Panc1 (cell line): ENCODE measurements around the gene BMP7. TPM values are rescaled to one million over a fixed set of nuclear protein-coding genes. Genes with fewer than 3 reads are reported as not detected.

Experiments
- ATAC-seq: fragments of 200-7000 bp; cut with Tn5 transposase; 2 replicates; pipeline ENCODE4 v1.9.1; 2020; ENCODE audit warnings: mild to moderate bottlenecking, moderate library complexity
- BruUV-seq: library from RNA; stranded (reverse); fragments of 400-500 nt; replicated peaks from 2 replicates; lab custom pipeline; 2021; lab: Mats Ljungman, UMichigan
- CTCF ChIA-PET: fragments of 300-600 bp; sonication (Branson Sonifier 250); formaldehyde crosslinking; loops from one replicate; lab custom pipeline; 2022; ENCODE audit warnings: antibody characterized with exemption; lab: Charles Lee
- POLR2A ChIA-PET: fragments of 300-600 bp; sonication (Branson Sonifier 250); formaldehyde crosslinking; loops from one replicate; lab custom pipeline; 2022; ENCODE audit warnings: antibody characterized with exemption; lab: Charles Lee
- DNase-seq: peaks from one replicate; pipeline ENCODE4 v3.0.0-alpha.2; 2010; ENCODE audit warnings: low read depth, low spot score
- H3K27ac ChIP-seq: 2 replicates; pipeline ENCODE4 v1.5.1; 2011; ENCODE audit warnings: mild to moderate bottlenecking, low read length, inconsistent platforms
- H3K27me3 ChIP-seq: fragments of 200-500 bp; sonication (Bioruptor generic); 2 replicates; pipeline ENCODE4 v1.6.0; 2014; ENCODE audit warnings: low read length, inconsistent platforms; ENCODE audit not compliant: control insufficient read depth, insufficient read depth
- H3K36me3 ChIP-seq: fragments of 200-500 bp; sonication (Bioruptor generic); 2 replicates; pipeline ENCODE4 v1.5.1; 2014; ENCODE audit warnings: inconsistent platforms, mild to moderate bottlenecking, low read length, moderate library complexity; ENCODE audit not compliant: control insufficient read depth, insufficient read depth
- H3K4me1 ChIP-seq: 2 replicates; pipeline ENCODE4 v1.5.1; 2011; ENCODE audit warnings: inconsistent platforms, mild to moderate bottlenecking, low read length, moderate library complexity; ENCODE audit not compliant: control insufficient read depth, insufficient read depth
- H3K4me3 ChIP-seq, 2 experiments: 2 replicates each; pipeline ENCODE4 v1.5.1; 2011 to 2012; ENCODE audit warnings: low read depth in 2 of 2, low read length in 2 of 2, mild to moderate bottlenecking in 2 of 2, inconsistent platforms in 1 of 2, moderate library complexity in 1 of 2
- H3K9me3 ChIP-seq: fragments of 200-500 bp; sonication (Bioruptor generic); 2 replicates; pipeline ENCODE4 v1.5.1; 2014; ENCODE audit warnings: low read depth, mild to moderate bottlenecking, inconsistent platforms, low read length, moderate library complexity; ENCODE audit not compliant: control insufficient read depth, insufficient read depth
- CTCF ChIP-seq: fragments of 450-650 bp; IDR thresholded peaks from 2 replicates; pipeline ENCODE4 v1.5.1; 2017; ENCODE audit warnings: mild to moderate bottlenecking
- POLR2AphosphoS5 ChIP-seq: IDR thresholded peaks from 2 replicates; pipeline ENCODE4 v1.6.1; 2012; ENCODE audit warnings: mild to moderate bottlenecking, low read depth, low read length, moderate library complexity
- REST ChIP-seq, 2 experiments: IDR thresholded peaks; 2 replicates each; pipeline ENCODE4 v1.6.1; 2011 to 2012; ENCODE audit warnings: low read depth in 2 of 2, control low read depth in 1 of 2, low read length in 1 of 2, mild to moderate bottlenecking in 1 of 2, moderate library complexity in 1 of 2; ENCODE audit not compliant: insufficient read depth in 1 of 2
- SIN3A ChIP-seq: IDR thresholded peaks from 2 replicates; pipeline ENCODE4 v1.6.1; 2012; ENCODE audit warnings: low read depth, mild to moderate bottlenecking, low read length, moderate library complexity, borderline replicate concordance; ENCODE audit not compliant: insufficient read depth
- TCF7L2 ChIP-seq: IDR thresholded peaks from 2 replicates; pipeline ENCODE4 v1.6.1; 2011; ENCODE audit warnings: mild to moderate bottlenecking, low read depth, low read length, inconsistent platforms
- in situ Hi-C: cut with HindIII; loops from 2 replicates; pipeline ENCODE4 v1.10.0; 2016; ENCODE audit warnings: low sequenced_read_pairs, low pct_unique_long_range_greater_than_20kb
- intact Hi-C: fragments of 100-400 bp; cut with micrococcal nuclease; formaldehyde crosslinking; loops from one replicate; pipeline ENCODE4 v1.10.0; 2022; ENCODE audit not compliant: unreplicated experiment
- total RNA-seq: library from RNA; stranded (reverse); gene quantifications from one replicate; pipeline ENCODE4 v1.2.1, GENCODE V29; 2021; ENCODE audit not compliant: unreplicated experiment

BMP7 gene
- total RNA-seq, 1 experiment from 2014 or later, result 11.5 TPM

DNA sequence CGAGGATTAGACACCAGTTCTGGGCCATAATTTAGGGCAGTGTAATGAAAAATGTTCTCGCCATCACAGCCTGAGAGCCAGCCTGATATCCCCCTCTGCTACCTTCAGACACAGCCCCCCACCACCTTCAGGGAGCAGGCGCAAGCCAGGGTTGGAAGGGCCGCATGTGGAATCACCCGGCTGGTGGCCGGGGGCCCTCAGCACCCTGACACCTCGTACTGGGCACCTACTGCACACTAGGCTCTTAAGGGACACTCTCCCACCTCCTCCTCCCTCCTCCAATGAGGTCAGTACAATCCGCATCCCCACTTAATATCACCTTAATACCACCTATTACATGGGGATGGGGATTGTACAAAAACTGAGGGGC lies 55.5 kb downstream of the BMP7 start:
- intact Hi-C loops, result no loop called here
- BruUV-seq, result no TSS peak
- H3K4me1 ChIP-seq, result peaks cover 12% of the 10 kb centered on the region
- TF ChIP-seq SIN3A (no peak), TCF7L2 (no peak), REST (IDR thresholded peaks at IDR 0.05; ENCODE audit: insufficient read depth in 1 of 2, low read depth in 2 of 2, low read length in 1 of 2) (no peak), CTCF (no peak), POLR2AphosphoS5 (no peak)
- in situ Hi-C loops, result no loop called here
- no peaks in the 10 kb centered on the region for H3K36me3 ChIP-seq
- ATAC-seq (no peak), DNase-seq (no peak)
- ChIA-PET POLR2A (no interaction called here), CTCF (interaction anchor here (0.6 kb wide), 1 partner anchor 619 kb away, joined by 6 read pairs; no protein-coding TSS in a partner anchor)
- H3K27ac ChIP-seq, result no peak overlapping the region
- H3K4me3 ChIP-seq, result no peak overlapping the region
- H3K27me3 ChIP-seq, result no peaks in the 10 kb centered on the region
- peaks cover 7% of the 10 kb centered on the region; the same call in 1 of the 2 replicates for H3K9me3 ChIP-seq

DNA sequence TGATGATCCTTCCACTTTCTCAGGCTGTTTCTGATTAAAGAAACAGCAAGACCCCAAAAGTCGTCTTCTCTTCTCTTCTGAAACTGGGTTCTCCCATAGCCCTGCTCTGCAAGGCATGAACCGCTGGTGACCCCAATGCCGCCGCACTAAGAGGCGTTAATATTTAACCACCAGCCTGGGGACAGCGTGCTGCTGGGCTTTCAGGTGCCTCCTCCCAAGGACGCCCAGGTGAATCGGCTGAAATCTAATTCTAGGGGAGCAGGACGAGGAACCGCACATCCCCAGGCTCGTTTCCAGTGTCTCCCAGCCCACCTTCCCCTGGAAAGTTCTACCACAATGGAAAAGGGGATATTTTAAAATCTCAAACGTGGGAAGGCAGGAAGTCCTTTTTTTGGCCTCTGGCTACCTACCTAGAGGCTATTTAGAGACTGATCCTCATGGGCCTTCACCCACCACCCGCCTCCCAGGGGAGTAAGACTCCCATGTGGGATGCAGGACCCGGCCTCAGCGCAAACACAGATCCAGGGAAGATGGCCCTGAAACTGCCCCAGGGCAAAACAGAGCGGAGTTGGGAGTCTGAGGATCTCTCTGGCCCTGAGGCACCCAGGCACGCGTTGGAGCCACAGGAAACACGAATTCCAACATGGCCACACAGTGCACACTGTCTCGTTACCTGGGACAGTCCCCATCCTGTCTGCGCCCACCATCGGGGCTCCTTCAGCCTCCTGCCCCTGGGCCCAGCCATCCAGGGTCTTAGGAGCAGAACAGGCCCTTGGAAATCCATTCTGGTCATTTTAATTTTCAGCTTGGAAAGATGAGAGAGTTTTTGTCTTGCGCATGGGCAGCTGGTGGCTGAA lies 56.2 kb downstream of the BMP7 start:
- no peaks in the 10 kb centered on the region for H3K36me3 ChIP-seq
- DNase-seq (no peak), ATAC-seq (no peak)
- CTCF ChIA-PET, result no interaction called here
- intact Hi-C loops, result no loop called here
- H3K4me3 ChIP-seq, result no peak overlapping the region
- BruUV-seq, result no TSS peak
- peaks cover 12% of the 10 kb centered on the region for H3K4me1 ChIP-seq
- peaks cover 7% of the 10 kb centered on the region; the same call in 1 of the 2 replicates for H3K9me3 ChIP-seq
- TF ChIP-seq TCF7L2, result no peak
- TF ChIP-seq CTCF, result no peak
- TF ChIP-seq SIN3A, result no peak
- TF ChIP-seq REST (IDR thresholded peaks at IDR 0.05; ENCODE audit: insufficient read depth in 1 of 2, low read depth in 2 of 2, low read length in 1 of 2), result no peak
- no peak for TF ChIP-seq POLR2AphosphoS5
- POLR2A ChIA-PET, result no interaction called here
- in situ Hi-C loops, result no loop called here
- H3K27me3 ChIP-seq, result no peaks in the 10 kb centered on the region
- no peak overlapping the region for H3K27ac ChIP-seq
